ENCODE results near the gene CNN2.

Gene CNN2

GRCh38 chr19:1068009-1069001, 41.9 kb downstream of the CNN2 start:
- DNase-seq, result peak; percentile 85

DNA sequence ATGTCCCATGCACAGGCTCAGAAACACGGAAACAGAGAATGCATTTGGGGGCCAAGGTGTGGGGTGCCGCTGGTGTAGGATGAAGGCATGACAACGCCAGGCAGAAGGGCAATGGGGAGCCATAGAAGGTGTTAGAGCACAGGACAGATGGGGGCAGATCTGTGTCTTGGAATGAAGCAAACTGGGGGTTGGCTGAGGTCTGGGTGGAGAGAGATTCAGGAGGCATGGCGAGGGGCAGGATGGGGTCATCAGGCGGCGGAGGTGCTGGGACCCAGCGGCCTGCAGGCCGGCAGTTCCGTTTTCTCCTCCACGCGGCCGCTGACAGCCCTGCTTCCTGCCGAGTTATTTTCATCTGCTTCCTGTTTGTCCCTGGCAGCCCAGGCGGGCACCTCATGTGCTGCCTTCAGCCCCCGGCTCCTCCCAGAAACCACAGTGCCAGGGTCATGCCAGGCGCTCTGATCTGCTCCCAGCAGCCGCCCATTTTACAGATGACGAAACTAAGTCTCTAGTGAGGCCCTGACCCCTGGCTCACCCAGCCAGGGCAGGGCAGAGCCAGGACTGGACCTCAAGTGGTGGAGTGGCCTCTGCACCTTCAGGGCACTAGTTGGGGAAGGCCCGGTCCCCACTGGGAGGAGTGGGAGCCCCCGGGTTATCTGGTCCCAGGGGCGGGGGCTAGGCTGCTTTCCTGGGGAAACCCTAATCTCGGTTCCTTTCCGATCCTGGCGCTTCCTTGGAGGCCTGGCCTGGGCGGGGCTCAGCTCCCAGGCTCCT, 42.8 kb downstream of the CNN2 start:
- DNase-seq, result peak; percentile 78

DNA sequence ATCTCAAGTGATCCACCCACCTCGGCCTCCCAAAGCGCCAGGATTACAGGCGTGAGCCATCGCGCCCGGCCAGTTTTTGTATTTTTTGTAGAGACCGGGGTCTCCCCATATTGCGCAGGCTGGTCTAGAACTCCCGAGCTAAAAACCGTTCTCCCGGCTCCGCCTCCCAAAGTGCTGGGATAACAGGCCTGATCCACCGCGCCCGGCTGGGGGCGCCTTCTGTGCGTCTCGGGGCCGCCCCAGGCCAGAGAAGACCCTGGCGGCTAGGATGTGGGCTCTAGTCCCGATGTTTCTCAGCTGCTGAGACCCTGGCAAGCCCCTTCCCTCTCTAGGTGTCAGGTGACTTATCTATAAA, 44.1 kb downstream of the CNN2 start:
- DNase-seq, result no peak

DNA sequence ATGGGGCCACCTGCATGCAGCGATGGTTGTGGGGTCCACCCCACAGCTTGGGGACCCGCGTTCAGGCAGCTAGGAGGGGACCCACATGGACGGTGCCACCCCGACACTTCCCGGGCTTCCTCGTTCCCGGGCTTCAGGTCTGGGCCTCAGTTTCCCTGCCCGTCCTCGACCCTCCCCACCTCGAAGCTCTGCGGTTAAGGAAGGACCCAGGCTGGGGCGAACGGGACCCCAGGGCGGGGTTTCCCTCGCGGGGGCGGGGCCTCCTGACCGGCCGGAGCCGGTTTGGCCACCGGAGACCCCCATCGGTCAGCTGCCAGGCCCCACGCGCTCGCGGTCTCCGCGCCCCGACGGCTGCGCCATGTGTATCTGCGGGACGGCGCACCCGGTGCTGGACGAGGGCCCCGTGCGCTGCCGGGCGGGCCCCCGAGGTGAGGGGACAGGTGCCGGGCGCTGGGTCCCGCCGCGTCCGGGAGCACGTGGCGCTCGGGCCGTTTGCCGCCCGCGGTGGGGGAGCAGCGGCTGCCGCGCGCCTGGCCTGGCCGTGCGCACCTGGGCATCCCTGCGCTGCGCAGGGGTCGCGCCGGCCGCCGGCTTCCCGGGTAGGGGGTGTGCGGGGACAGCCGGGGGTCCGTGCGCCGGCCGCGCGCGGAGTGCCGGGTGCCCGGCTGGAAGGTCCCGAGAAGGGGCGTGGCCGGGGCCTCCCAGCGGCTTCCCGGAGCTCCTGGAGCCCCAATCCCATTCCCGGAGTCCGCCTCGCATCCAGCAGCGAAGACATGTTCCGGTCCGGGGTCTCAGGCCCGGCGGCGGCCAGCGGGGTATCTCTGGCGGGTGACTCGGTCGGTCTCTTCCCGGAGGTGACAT, 44.8 kb downstream of the CNN2 start:
- DNase-seq, result no peak

GRCh38 chr19:1072371-1073015, 46.1 kb downstream of the CNN2 start:
- no peak for DNase-seq

GRCh38 chr19:1073063-1073955, 46.9 kb downstream of the CNN2 start:
- no peak for DNase-seq

DNA sequence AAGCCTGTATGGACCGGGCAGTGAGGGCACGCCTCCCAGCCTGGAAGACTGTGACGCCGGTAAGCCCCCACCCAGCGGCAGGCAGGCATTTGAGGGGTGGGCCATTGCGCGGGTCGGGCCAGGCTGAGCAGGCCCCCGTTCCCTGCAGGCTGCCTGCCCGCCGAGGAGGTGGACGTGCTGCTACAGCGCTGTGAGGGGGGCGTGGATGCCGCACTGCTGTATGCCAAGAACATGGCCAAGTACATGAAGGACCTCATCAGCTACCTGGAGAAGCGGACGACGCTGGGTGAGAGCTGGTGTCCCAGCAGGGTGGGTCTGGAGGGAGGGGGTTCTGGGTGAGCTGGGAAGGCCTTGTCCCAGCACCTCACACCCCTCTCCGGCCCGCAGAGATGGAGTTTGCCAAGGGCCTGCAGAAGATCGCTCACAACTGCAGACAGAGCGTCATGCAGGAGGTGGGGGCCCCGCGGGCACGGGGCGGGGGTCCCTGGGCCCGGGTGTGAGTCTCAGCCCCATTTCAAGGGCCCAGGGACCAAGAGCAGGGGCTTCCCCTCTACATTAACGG, 47.6 kb downstream of the CNN2 start:
- no peak for DNase-seq

DNA sequence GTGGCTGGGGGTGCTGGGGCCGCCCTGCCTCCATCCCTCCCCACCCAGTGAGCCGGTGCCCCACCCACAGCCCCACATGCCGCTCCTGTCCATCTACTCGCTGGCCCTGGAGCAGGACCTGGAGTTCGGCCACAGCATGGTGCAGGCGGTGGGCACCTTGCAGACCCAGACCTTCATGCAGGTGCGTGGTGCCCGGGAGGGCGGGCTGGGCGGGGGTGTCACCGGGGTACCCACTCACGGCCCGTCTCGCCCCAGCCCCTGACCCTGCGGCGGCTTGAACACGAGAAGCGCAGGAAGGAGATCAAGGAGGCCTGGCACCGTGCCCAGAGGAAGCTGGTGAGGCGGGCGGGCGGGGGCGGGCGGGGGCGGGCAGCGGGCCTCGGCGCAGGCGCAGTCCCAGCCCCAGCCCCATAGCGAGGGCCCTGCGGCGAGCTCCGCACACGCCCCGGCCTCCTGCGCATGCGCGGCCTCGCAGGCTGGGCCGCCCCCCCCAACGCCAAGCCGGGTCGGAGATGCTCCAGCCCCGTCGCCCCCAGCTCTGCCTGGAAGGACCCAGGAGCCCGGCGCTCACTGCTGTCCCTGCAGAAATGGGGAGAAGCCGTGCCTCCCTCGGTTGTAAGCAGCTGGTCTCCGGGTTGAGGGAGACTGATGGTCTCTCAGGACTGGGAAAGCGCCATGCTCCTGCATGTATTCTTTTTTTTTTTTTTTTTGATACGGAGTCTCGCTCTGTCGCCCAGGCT, 48.3 kb downstream of the CNN2 start:
- peak; percentile 99 for DNase-seq

GRCh38 chr19:1076046-1076386, 49.6 kb downstream of the CNN2 start:
- DNase-seq, result no peak

DNA sequence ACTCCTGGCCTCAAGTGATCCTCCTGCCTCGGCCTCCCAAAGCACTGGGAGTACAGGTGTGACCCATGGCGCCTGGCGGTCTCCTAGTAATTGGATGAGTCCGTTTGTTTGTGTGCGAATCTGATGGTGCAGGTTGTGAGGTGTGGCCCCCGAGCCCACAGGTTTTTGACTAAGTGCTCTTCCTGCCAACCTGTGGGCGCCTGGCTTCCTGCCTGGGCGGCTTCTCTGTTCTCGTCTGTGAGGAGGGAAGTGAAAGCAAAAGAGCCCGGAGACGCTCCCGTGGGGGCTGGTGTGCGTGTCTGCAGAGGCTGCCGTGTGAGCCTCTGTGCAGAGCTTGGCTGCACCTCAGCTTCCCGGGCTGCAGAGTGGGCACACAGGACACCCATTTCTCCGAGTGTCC, 50.5 kb downstream of the CNN2 start:
- DNase-seq, result peak; percentile 93

DNA sequence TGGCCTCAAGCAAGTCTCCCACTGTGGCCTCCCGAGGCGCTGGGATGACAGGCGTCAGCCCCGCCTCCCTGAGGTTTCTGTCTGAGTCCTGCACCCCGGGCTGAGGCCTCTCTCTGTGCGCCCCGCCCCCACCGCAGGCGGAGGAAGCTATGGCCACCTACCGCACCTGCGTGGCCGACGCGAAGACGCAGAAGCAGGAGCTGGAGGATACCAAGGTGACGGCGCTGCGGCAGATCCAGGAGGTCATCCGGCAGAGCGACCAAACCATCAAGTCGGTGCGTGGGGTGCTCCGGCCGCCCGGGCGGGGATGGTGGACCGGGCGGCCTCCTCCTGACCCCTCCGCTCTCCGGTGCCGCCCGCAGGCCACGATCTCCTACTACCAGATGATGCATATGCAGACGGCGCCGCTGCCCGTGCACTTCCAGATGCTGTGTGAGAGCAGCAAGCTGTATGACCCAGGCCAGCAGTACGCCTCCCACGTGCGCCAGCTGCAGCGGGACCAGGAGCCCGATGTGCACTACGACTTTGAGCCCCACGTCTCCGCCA, 53.2 kb downstream of the CNN2 start:
- DNase-seq, result no peak

- DNase-seq, result no peak
Measured at GRCh38 chr19:1080360-1081161, 54.2 kb downstream of the CNN2 start.

DNA sequence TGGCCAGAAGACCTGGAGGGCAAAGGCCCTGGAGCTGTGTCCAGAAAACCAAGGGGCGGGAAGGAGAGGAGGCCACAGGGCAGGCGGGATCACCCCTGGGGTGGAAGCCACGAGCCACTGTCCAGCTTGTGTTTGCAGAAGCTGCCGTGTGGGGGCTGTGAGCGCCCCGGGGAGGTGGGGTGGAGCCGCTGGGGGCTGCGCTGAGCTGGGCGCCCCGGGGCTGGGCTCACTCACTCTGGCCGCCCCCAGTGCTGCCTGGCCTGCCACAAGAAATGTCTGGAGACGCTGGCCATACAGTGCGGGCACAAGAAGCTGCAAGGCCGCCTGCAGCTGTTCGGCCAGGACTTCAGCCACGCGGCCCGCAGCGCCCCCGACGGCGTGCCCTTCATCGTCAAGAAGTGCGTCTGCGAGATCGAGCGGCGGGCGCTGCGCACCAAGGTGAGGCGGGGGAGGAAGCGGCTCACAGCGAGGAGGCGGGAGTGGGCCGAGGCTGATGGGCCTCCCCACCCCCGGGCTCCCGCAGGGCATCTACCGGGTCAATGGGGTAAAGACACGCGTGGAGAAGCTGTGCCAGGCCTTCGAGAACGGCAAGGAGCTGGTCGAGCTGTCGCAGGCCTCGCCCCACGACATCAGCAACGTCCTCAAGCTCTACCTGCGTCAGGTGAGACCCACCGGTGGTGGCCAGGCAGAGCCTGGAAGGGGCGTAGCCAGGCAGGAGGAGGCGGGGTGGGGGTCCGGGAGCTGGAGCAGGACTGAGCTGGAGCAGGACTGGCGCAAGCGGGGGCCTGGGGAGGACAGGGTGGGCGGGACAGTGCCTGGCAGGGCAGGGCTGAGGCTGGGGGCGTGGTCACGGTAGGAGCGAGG, 55.1 kb downstream of the CNN2 start:
- DNase-seq, result no peak

GRCh38 chr19:1082165-1082927, 55.9 kb downstream of the CNN2 start:
- DNase-seq, result peak; percentile 50

DNA sequence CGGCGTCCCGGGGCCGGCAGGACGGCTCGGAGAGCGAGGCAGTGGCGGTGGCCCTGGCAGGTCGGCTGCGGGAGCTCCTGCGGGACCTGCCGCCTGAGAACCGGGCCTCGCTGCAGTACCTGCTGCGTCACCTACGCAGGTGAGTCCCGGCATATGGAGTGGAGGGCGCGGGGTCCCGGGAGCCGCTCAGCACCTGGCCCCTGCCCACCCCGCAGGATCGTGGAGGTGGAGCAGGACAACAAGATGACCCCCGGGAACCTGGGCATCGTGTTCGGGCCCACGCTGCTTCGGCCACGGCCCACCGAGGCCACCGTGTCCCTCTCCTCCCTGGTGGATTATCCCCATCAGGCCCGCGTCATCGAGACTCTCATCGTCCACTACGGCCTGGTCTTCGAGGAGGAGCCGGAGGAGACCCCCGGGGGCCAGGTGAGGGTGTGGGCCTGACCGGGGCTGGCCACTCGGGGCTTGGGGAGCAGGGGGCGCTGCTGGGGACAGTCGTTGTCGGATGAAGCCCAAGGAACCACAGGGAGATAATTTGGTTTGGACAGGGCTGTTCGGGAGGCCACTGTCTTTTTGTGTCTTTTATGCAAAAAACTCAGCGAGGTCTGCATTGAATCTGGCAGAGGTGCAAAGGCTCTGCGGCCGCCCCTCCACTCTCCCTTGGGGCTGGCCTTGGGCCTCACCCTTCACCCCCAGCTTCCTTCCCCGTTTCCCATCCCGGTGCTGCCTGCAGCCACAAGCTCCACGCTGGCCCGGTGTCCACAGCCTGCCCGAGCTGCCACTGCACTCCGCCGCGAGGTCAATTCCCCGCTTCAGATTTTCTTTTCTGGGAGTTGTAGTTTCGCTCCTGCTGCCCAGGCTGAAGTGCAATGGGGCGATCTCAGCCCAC, 56.8 kb downstream of the CNN2 start:
- no peak for DNase-seq
